Kidney (tissue), 14 donors: ENCODE data around the gene CEACAM16. TPM values are rescaled to one million over a fixed set of nuclear protein-coding genes. Genes with fewer than 3 reads are reported as not detected.

Experiments
- DNase-seq, 5 donors: peaks; one replicate each; pipeline ENCODE4 v3.0.0-alpha.2; 2013 to 2020
- FAIRE-seq: peaks from 2 replicates; lab custom pipeline; 2012; peaks lifted over from hg19 to GRCh38; lab: Jason Lieb, UNC
- H3K27ac ChIP-seq, 2 donors: one replicate each; pipeline ENCODE4 v1.7.0; 2013; ENCODE audit warnings: low read depth in 2 of 2, low read length in 2 of 2, inconsistent platforms in 1 of 2
- H3K27me3 ChIP-seq: one replicate; pipeline ENCODE4 v1.7.1; 2013; ENCODE audit warnings: low read length, inconsistent platforms; ENCODE audit not compliant: control insufficient read depth, insufficient read depth
- H3K36me3 ChIP-seq, 3 donors: one replicate each; pipeline versions ENCODE4 v1.7.0 to v1.7.1; 2013; ENCODE audit warnings: low read length in 3 of 3, control low read depth in 1 of 3, inconsistent platforms in 1 of 3; ENCODE audit not compliant: insufficient read depth in 3 of 3, control insufficient read depth in 2 of 3
- H3K4me1 ChIP-seq, 3 donors: one replicate each; pipeline versions ENCODE4 v1.7.0 to v1.7.1; 2013; ENCODE audit warnings: low read length in 3 of 3, inconsistent platforms in 1 of 3, low read depth in 1 of 3; ENCODE audit not compliant: control insufficient read depth in 2 of 3, insufficient read depth in 2 of 3
- H3K4me3 ChIP-seq, 3 donors: one replicate each; pipeline versions ENCODE4 v1.7.0 to v1.8.1; 2013; ENCODE audit warnings: low read length in 3 of 3, control low read depth in 1 of 3, inconsistent platforms in 1 of 3
- H3K9ac ChIP-seq, 3 donors: one replicate each; pipeline versions ENCODE4 v1.7.0 to v1.7.1; 2013; ENCODE audit warnings: low read length in 3 of 3, control low read depth in 1 of 3, inconsistent platforms in 1 of 3
- H3K9me3 ChIP-seq, 3 donors: one replicate each; pipeline versions ENCODE4 v1.7.0 to v1.7.1; 2013; ENCODE audit warnings: low read length in 3 of 3, control low read depth in 1 of 3, inconsistent platforms in 1 of 3; ENCODE audit not compliant: control insufficient read depth in 2 of 3, insufficient read depth in 1 of 3
- intact Hi-C: fragments of 100-400 bp; cut with DNase I; formaldehyde crosslinking; loops from one replicate; pipeline ENCODE4 v1.11.1; 2022
- polyA plus RNA-seq: library from polyadenylated mRNA; stranded (reverse); fragments of 350-450 nt; fragmentation: Illumina TruSeq; extraction: RNeasy Lipid Tissue Mini Kit (QIAGEN cat#74804); gene quantifications from one replicate; pipeline ENCODE4 v1.2.3, GENCODE V29; 2014; ENCODE audit warnings: low read depth, low replicate concordance; ENCODE audit not compliant: insufficient read depth
- total RNA-seq: library from RNA; stranded (reverse); fragmentation: NEBNext Ultra II Directional; extraction: Animal tissue kit (Norgen Biotek cat#: 25700); gene quantifications from one replicate; pipeline ENCODE4 v1.2.1, GENCODE V29; 2021
- TF ChIP-seq, protein P1 (sequence below): IDR thresholded peaks from 3 replicates; pipeline ENCODE4 v1.5.1; 2012; ENCODE audit warnings: mild to moderate bottlenecking, moderate library complexity, borderline replicate concordance; ENCODE audit not compliant: insufficient read depth; ENCODE audit errors: extremely low read depth
- donor health status: control.
- donor health status: control.
- donor health status: control.
- donor health status: control.
- donor health status: control.
- donor health status: DM: yes; HTN: yes; CAD: no.
- donor health status: Normal renal cell carcinoma (clear cell type).

Gene CEACAM16
- total and polyA plus RNA-seq, 2 donors from 2014 or later: not detected

DNA sequence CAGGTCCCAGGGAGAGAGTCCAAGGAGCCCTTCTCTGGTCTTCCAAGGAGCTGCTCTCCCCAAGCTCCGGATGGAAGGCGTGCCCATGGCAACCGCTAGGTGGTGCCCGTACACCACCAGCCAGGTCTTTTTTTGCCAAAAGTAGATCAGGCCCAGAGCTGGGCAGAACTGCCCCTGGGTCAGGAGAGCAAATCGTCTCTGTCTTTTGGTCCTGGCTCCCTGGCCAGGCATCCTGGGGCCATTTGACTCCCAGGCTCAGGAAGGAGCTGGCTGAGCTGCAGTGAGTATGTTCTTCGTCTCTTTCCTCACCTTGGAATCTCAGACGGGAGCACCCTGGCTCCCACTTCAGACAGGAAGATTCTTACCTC lies 25.0 kb downstream of the CEACAM16 start:
- Histone ChIP-seq H3K9ac (peak overlapping the region in 1 of 3 donors; percentile 27), H3K9me3 (no peaks in the 10 kb centered on the region), H3K36me3 (no peaks in the 10 kb centered on the region), H3K27me3 (no peaks in the 10 kb centered on the region), H3K4me3 (no peak overlapping the region), H3K27ac (peak overlapping the region in 1 of 2 donors; percentile 48), H3K4me1 (peaks cover under 1 to 21% (median 19%) of the 10 kb centered on the region in 3 donors)
- DNase-seq (peak; percentile 83 to 91 (median 89)), FAIRE-seq (no peak)
- TF ChIP-seq, protein P1, sequence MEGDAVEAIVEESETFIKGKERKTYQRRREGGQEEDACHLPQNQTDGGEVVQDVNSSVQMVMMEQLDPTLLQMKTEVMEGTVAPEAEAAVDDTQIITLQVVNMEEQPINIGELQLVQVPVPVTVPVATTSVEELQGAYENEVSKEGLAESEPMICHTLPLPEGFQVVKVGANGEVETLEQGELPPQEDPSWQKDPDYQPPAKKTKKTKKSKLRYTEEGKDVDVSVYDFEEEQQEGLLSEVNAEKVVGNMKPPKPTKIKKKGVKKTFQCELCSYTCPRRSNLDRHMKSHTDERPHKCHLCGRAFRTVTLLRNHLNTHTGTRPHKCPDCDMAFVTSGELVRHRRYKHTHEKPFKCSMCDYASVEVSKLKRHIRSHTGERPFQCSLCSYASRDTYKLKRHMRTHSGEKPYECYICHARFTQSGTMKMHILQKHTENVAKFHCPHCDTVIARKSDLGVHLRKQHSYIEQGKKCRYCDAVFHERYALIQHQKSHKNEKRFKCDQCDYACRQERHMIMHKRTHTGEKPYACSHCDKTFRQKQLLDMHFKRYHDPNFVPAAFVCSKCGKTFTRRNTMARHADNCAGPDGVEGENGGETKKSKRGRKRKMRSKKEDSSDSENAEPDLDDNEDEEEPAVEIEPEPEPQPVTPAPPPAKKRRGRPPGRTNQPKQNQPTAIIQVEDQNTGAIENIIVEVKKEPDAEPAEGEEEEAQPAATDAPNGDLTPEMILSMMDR: peak; percentile 99
- intact Hi-C loops: no loop called here

DNA sequence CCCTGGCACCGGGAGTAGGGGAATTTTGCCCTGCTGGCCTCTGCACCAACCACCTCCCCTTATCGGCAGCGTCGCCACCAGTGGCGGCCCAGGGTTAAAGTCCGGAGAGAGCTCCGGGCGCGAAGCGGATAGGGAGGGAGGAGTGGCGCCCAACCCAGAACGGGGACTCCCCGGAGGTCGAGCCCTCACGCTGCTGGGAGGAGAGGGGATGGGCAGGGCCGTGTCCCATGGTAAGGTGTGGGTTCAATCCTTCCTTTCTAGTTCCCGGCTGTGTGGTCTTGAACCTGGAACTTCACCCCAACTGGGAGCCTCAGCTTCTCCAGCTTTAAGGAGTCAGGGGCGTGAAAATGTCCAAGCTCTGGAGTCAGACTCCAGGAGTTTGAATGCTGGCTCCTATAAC lies 26.3 kb downstream of the CEACAM16 start:
- H3K27ac ChIP-seq: peak overlapping the region in 1 of 2 donors; percentile 43
- H3K9ac ChIP-seq: peak overlapping the region in 1 of 3 donors; percentile 48
- H3K9me3 ChIP-seq: no peaks in the 10 kb centered on the region
- no peak for FAIRE-seq
- intact Hi-C loops: loop anchor here (5.0 kb wide), 1 partner anchor 42 kb away; no protein-coding TSS in a partner anchor
- DNase-seq: peak in 4 of 5 donors; percentile 31 to 91 (median 54)
- no peaks in the 10 kb centered on the region for H3K27me3 ChIP-seq
- no peaks in the 10 kb centered on the region for H3K36me3 ChIP-seq
- TF ChIP-seq, protein P1: no peak
- no peak overlapping the region for H3K4me3 ChIP-seq
- peaks cover 0 to 16% (median 13%) of the 10 kb centered on the region in 3 donors for H3K4me1 ChIP-seq

DNA sequence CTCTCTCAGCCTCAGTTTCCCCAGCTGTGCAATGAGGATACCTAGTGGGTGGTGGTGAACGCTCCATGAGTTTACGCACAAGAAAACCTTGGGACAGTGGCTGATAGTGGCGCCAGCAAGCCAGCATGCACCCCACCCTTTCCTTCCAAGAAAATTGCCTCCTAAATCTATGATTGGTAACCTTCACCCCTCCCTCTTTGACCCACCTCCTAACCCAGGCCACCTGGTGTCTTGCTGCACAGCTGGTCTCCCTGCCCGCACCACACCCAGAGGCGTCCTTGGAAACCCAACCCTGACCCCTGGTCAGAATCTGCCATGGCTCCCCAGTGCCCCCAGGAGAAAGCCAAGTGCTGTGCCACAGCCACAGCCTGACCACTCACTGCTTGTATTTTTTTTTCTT lies 26.7 kb downstream of the CEACAM16 start:
- peak overlapping the region in 1 of 2 donors; percentile 43 for H3K27ac ChIP-seq
- TF ChIP-seq, protein P1: no peak
- no peak for FAIRE-seq
- no peak for DNase-seq
- H3K9me3 ChIP-seq: no peaks in the 10 kb centered on the region
- intact Hi-C loops: loop anchor here (5.0 kb wide), 1 partner anchor 42 kb away; no protein-coding TSS in a partner anchor
- peak overlapping the region in 1 of 3 donors; percentile 48 for H3K9ac ChIP-seq
- H3K27me3 ChIP-seq: no peaks in the 10 kb centered on the region
- no peaks in the 10 kb centered on the region for H3K36me3 ChIP-seq
- peaks cover 0 to 16% (median 13%) of the 10 kb centered on the region in 3 donors for H3K4me1 ChIP-seq
- no peak overlapping the region for H3K4me3 ChIP-seq
